ENCODE results near the gene YY2.
A peak's percentile ranks its signal among the peaks of the same experiment; 100 is the strongest.
"Not testable (repeated sequence)": the region's sequence is repeated elsewhere in the genome, so short reads cannot be mapped to it uniquely, and the experiment has no call there.

The YY2 gene

DNA sequence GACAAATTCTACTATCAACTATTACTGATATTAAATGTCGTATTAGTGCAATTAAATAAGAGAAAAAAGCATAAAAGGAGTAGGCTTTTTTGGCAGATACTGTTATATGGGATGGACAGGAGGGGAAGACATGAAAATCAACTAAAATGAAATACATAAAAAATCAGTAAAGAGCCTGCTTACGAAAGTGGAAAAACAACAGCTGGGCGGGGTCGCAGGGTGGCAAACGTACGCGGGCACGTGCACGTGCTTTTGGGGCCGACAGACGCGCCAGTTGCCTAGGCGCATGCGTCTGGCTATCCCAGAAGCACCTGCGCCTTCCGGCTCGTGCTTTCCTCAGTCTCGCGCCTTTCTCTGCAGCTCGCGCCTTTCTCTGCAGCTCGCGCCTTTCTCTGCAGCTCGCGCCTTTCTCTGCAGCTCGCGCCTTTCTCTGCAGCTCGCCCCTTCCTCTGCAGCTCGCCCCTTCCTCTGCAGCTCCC lies at the start of gene YY2:
YY2 (plus strand) TSS at position 51 of the 479 bp plus-strand sequence. CDS start 498 bp downstream, outside the sequence.
- no peak for DNase-seq (ENCODE audit: low spot score)

DNA sequence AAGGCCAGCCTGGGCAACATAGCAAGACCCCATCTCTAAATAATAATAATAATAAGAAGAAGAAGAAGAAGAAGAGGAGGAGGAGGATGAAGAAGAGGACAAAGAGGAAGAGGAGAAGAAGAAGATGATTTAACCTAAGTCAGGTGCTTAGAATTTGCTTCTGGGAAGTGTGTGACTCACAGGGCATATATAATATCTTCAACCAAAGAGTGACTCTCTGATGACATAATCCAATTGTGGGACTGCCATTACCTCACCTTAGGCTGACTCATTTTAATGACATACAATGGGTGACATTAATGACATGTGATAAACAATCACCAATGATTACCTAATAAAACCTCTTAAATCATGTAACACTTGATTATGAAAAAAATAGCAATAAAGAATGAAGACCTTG lies 49.1 kb upstream of the YY2 start:
- DNase-seq (ENCODE audit: low spot score): no peak

DNA sequence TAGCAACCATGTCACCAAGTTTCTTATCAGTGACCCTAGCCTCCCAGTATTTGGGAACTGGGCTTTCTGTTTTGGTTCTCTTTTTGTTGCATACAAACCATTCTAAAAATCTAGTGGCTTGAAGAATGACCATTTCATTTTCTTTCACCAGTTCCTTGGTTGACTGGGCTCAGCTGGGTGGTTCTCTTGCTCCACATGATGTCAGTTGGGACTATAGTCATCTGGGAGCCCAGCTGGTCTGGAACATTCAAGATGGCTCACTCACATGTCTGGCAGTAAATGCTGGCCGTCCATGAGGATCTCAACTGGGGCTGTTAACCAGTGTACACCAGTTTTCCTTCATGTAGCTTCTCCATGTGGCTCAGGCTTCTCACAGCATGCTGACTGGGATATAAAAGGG lies 44.0 kb upstream of the YY2 start:
- DNase-seq (ENCODE audit: low spot score): no peak

DNA sequence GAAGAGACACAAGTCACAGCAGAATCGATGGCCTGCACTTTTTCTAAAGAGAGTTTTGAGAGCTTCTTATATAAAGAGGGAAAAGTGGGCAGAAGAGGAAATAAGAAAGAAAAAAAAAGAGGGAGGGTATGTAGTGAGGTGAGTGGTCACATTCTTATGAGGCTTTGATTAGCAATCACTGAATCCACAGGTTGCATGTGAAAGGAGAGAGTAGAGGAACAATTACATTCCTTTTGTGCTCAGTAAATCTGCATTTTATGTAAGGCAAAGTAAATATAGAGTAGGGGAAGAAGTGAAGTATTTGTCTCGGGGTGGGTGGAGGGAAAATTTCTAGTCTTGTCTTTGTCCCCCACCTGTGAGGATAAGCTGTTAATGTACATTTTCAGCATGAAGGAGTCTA lies 43.2 kb upstream of the YY2 start:
- DNase-seq (ENCODE audit: low spot score): no peak

DNA sequence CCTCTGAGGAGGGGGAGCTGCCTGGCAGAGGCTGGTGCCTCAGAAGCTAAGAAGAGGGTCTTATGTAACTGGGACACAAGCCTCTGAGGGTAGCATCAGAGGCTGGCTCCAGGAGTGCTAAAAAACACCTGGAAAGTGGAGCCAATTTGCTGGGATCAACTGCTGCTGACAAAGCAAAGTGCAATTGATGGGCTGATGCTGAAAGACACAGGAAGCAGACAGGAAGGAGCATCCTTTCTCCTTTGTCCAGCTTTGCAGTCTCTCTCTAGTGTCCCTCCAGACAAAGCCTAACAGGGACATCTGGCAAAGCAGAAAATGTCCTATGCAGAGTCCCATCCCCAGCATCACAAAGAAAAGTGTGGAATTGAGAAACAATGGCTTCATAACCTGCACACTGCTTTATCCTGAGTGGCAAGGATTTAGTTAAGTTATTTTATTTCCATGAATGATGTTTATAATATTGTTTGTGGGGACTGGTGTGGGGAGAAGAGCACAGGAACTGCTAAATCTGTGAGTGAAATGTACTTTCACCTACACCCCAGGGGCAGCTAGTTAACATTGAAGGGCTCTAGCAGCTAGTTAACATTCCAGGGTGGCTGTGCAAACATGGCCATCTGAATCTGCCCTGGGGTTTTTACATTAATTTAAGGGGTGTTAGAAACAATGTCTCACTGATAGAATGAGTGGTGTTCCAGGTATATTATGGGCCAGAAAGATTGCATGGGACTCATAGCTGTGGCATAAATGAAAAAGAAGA lies 42.0 kb upstream of the YY2 start:
- DNase-seq (ENCODE audit: low spot score): no peak

DNA sequence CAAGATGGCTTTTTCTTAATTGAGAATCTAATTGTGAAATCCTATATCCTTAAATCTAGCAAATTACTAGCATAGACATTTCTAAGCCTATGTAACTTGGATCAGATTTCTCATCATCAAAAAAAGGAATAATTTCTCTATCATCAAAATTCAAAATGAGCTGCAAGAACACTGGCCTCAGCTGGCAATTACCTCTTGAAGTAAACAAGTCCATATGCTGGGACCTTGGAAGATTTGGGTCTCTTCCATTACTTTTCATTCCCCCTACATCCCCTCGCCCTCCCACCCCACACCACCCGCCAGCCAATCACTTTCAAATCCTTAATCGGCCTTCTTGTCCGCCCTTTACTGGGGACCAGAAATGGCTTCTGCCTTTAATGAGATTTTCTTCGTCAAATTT lies 39.7 kb upstream of the YY2 start:
- DNase-seq (ENCODE audit: low spot score): no peak

DNA sequence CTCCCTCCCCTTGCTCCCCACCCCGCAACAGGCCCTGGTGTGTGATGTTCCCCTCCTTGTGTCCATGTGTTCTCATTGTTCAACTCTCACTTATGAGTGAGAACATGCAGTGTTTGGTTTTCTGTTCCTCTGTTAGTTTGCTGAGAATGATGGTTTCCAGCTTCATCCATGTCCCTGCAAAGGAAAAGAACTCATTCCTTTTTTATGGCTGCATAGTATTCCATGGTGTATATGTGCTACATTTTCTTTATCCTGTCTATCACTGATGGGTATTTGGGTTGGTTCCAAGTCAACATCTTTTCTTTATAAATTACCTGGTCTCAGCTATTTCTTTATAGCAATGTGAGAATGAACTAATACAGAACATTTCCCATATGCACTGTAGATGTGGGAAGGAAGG lies 35.6 kb upstream of the YY2 start:
- DNase-seq (ENCODE audit: low spot score): not testable (repeated sequence)

DNA sequence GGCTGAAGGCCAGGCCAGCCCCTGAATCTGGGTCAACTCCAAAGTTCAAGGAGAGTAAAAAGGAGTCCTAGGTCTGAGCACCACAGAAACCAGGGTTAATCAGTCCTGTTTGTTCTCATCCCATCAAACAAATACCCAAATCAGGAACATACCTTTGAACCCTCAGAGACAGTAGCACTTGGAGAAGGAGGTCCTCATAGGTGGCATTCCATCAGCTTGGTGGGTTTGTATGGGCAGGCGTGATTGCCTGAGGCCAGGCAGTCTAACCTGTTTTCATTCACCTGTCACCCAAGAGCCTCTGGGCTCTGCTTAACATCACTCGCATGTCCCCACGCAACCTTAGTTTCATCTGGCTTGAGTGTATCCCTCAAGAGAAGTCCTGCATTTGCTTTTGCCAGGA lies 33.9 kb upstream of the YY2 start:
- DNase-seq (ENCODE audit: low spot score): no peak

DNA sequence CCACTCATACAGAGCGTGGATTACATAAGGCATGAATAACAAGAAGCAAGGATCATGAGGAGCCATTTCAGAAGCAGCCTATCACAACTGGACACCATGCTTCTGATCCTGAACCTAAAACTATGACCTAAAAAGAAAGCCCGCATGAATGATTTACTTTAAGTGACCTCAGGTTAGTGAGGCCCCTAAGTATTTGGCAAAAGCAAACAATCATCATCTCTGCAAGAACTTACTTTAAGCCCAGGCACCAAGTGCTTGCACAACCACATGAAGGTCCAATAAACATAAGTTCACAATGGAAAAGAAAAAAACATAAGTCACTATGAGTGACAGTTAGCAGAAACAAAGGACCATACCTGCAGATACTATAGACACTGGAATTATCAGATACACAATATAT lies 24.3 kb upstream of the YY2 start:
- DNase-seq (ENCODE audit: low spot score): no peak

DNA sequence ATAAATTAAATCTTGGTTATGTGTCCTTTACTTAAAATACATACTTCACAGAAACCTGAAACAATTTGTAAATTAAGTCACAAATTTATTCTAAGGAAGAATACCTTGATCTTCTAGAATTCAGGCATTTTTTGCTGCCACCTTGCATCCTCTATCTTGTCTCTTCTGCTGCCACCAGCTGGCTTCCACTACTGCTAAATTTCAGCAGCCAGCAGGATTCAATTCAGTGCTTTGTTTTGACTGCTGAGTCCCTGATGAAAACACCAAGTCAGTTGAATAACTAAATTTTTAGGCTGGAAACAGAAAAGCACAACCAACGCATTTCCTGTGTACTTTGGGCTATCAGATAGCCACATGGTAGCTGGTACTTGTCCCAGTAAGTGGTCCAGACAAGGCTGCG lies 18.7 kb upstream of the YY2 start:
- DNase-seq (ENCODE audit: low spot score): no peak

DNA sequence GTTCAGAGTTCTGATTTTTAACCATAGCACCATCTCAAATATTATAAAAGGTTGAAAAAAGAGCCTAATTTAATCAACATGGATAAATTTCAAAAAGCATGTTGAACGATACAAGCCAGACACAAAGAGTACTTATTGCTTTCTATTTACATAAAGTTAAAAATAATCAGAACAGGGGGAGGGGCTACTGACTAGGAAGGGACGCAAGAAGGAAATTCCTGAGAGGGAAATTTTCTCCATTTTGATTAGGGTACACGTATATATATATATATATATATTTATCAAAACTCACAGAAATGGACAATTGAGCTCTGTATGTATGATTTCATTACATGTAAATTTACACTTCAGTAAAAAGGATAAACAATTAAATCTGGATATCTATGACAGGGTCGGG lies 16.9 kb upstream of the YY2 start:
- DNase-seq (ENCODE audit: low spot score): no peak

DNA sequence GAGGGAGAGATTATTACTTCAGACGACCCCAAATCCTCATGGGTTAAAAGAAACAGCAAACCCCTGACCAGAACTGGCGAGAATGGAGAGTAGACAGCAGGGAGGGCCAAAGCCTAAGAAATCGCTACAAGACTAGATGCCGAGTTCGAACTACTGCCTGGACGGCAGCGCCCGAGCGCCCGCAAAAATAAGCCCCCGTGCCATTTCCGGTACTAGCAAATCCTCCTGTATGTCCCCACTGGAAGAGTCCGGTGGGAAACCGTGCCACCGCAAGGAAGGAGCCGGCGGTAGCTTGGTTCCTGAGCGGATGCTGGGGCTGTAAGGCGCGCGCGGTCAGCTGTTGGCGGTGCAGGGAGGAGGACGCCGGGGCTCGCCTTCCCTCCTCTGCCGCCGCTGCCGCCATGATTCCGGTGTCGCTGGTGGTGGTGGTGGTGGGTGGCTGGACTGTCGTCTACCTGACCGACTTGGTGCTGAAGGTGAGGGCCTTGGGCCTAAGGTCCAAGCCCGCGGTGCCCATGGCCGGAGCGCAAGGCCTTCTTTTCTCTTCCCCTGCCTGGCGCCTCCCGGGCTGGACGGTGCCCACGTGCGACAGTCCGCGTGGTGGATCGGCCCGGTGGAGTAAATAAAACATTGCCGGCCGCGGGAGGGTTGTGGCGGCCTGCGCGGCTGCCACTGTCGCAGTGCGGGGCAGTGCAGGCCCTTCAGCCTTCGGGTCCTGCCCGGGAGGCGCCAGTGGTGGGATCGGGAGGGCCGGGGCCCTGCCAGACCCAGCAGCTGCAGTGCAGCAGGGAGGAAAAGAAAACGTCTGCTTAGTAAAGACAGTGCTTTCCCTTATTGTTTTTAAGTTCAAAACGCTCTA lies 16.2 kb upstream of the YY2 start, which contains the start of gene MBTPS2:
MBTPS2 (plus strand) TSS at position 284 of the 859 bp plus-strand sequence; CDS start at position 402, 118 bp downstream.
- peak; percentile 70 for DNase-seq (ENCODE audit: low spot score)

DNA sequence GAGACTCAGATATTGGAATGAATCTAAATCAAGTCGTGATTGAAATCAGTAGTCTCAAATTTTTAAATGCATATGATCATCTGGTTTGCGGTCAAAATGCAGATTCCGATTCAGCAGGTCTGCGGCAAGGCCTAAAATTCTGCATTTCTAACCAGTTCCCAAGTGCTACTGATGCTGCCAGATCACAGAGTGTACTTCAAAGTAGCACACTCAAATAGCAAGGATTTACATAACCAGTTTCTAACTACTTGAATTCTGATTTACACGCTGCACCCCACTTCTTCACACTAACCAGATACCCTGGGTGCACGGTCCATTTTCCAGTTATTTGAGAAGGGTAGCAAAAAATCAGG lies 15.6 kb upstream of the YY2 start:
- no peak for DNase-seq (ENCODE audit: low spot score)

DNA sequence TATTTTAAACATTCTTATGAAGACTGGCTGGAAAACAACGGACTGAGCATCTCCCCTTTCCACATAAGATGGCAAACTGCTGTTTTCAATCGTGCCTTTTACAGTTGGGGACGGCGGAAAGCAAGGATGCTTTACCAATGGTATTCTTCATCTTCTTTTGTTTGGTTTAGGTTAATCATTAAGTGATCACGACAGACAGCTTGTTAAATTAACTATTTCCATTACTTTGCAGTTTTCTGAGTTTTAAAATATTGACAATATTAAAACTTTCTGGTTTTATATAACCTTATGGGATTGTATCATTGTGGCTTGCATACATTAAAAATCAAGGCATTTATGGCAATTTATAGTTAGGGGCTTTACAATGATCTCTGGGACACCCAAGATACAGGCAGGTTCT lies 12.6 kb upstream of the YY2 start:
- DNase-seq (ENCODE audit: low spot score): no peak

DNA sequence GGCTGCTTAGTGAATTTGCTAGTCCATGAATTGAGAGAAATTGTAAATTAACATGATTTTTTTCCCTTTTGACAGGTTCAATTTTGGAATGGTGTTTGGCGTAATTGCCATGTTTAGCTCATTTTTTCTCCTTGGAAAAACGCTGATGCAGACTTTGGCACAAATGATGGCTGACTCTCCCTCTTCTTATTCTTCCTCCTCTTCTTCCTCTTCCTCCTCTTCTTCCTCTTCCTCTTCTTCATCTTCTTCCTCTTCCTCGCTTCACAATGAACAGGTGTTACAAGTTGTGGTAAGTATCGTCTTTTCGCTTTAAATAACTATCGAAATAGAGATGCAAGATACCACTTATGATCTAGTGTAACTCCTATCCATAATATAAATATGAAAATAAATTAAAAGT lies 10.7 kb upstream of the YY2 start:
- no peak for DNase-seq (ENCODE audit: low spot score)

DNA sequence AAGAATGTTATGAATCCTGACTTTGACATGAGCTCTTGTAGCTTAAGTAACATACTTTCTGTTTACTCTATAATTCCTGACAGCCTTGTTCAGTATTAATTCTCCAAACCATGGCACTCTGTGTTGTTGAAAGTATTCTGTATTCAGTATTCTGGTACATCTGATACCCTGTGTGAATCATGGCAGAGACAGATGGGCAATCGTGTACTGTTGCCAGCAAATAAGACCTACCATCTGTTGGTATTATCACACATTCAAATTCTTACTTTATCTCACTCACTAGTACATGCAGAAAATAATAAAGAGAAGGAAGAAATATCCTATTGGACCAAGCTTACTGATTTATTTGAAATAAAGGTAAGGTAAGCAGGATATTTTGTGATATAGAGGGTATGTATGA lies 8.4 kb upstream of the YY2 start:
- no peak for DNase-seq (ENCODE audit: low spot score)

DNA sequence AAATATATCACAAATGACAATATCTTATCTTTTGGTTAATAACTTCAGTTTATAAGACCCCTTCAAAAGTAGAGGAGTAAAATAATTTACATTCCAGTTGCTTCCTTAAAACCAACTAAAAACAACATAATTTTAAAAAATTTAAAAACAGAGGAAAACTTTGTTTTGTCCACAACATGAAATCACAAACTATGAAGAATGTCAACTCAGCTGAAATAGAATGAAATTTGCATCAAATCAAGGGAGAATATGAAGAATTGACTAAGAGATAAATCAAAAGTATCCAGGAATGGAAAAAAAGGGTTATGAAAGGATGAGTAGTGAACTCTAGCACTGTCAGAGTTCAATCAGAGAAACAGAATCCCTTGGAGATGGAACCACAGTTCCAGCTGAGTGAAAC lies 2.2 kb upstream of the YY2 start:
- no peak for DNase-seq (ENCODE audit: low spot score)

DNA sequence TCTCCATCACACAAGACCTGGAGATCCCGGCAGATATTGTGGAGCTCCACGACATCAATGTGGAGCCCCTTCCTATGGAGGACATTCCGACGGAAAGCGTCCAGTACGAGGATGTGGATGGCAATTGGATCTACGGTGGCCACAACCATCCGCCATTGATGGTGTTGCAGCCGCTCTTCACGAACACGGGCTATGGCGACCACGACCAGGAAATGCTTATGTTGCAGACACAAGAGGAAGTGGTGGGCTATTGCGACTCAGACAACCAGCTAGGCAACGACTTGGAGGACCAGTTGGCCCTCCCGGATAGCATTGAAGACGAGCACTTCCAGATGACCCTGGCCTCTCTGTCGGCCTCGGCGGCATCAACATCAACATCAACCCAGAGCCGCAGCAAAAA lies 717 bp downstream of the YY2 start:
- no peak for DNase-seq (ENCODE audit: low spot score)

DNA sequence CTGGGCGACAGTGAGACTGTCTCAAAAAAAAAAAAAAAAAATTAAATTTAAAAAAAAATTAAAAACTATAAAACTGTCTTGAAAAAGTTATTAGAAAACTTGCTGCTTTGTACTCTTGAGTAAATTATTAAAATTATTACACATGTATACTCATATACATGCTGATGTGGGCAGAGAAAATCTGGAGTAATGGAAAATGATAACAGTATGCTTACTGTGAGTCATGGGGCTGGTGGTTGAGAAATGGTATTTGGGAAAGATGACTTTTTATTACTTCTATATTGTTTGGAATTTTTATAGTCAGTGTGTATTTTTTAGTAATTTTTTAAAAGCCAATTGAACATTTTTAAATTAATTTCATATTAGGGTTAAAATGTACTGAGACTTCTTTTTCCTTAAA lies 7.5 kb downstream of the YY2 start:
- DNase-seq (ENCODE audit: low spot score): no peak

DNA sequence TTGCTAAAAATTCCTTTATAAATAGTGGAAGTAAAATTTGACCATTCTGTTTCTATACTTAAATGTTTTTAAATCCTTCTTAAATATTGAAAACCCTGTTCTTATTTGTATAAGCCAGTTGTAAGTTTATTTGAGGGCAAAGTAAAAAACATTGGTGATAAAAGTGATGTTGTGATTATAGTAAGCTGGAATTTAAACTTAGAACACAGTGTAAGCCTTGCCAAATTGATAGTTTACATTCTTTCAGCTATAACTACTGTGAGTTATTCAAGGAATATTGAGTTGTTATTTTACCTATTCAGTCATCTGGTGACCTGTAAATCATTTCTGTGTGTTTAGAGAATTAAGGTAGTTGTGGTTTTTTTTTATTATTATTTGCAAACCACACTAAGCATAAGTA lies 9.6 kb downstream of the YY2 start:
- no peak for DNase-seq (ENCODE audit: low spot score)

DNA sequence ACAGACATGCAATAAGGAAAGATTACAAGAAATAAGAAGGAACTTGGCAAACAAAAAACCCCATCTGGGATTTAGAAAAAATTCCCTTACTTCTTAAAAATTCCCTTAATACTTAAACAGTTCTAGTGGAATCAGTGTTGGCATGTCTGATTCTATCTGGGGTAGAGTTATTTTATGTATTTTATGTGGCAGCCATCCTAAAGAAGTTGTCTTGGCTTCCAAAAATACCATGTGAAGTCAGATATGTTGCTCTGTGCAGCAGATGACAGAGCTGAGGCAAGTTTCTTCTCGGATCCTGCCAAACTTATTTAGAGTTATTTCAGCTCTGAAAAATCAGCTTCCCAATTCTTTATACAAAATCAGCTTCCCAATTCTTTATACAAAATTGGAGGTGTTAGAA lies 14.7 kb downstream of the YY2 start:
- no peak for DNase-seq (ENCODE audit: low spot score)

DNA sequence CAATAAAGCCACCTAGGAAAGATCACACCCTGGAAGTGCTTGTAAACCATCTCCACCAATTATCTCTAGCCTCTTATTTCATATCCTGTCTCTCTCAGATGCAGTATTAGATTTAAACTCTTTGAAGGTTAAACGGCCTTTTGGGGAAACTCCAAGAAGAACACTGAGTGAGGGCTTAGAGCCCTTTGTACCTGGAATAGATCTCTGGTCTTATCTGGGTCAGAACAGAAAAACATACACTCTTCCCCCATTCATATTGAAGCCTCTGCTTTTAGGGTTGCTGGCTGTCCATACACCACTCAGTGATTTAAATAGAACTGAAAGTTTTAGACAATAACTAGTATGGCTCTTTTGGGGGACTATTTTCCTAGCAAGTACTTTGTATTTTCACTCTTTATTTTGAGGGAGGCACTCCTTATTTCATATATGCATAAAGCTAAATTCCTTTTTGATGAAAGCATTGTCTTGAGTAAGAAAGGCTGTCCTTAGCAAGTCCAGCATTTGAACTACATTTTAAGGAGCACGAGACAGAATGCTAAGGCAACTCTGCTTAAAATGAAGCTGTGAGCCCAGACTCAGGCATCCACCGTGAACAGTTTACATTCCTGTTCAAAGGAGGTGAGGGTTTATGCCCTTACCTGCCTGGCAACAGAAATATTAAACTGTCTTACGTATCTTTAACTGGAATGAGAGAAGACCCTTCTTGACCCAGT lies 17.4 kb downstream of the YY2 start:
- DNase-seq (ENCODE audit: low spot score): no peak

DNA sequence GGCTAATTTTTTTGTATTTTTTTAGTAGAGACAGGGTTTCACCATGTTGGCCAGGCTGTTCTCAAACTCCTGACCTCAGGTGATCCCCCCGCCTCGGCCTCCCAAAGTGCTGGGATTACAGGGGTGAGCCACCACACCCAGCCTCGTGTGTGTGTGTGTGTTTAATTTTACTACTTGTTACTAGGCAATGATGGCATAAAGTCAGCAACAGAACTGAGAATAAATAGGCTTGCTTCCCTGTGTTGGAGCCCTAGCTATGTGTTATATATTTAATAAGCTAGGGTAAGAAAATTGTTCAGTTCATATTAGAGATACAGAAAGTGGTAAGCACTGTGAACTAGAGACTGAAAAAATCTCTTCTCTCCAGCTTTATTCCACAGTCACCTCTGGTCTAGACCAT lies 18.4 kb downstream of the YY2 start:
- not testable (repeated sequence) for DNase-seq (ENCODE audit: low spot score)

Data from AG08396 (cell line).